Measurements from ENCODE around the gene GRWD1. TPM values are rescaled to one million over a fixed set of nuclear protein-coding genes. Genes with fewer than 3 reads are reported as not detected.

GRWD1 gene
- 10 to 100 TPM; 31.0 to 35.2 TPM for total RNA-seq

GRCh38 chr19:48445606-48446481, at the start of gene GRWD1:
TSS of gene GRWD1 (plus strand) at chr19:48445983. CDS start at chr19:48446006, 23 bp downstream.
- ChIA-PET POLR2A (no interaction called here), CTCF (interaction anchor here (0.7 to 1.0 kb wide), 3 partner anchors 49 to 163 kb away, joined by 3 read pairs; no protein-coding TSS in a partner anchor)
- Mint-ChIP-seq H3K9me3 (no peaks in the 10 kb centered on the region), H3K27ac (peak within 1 kb of the TSS; percentile 96), H3K27me3 (peaks cover 24% of the 10 kb centered on the region), H3K4me1 (peaks cover 34% of the 10 kb centered on the region), H3K36me3 (ENCODE audit: low read depth) (peaks cover 30% of the 10 kb centered on the region), H3K4me3 (peak within 1 kb of the TSS; percentile 88)
- peak; percentile 98 for DNase-seq

GRCh38 chr19:48396016-48396823, 49.6 kb upstream of the GRWD1 start:
- Mint-ChIP-seq H3K27me3 (peaks cover 56% of the 10 kb centered on the region), H3K9me3 (no peaks in the 10 kb centered on the region), H3K36me3 (ENCODE audit: low read depth) (peaks cover 3% of the 10 kb centered on the region), H3K4me1 (peaks cover 40% of the 10 kb centered on the region), H3K4me3 (no peak overlapping the region), H3K27ac (no peak overlapping the region)
- POLR2A ChIA-PET = no interaction called here
- DNase-seq = no peak
- CTCF ChIA-PET = no interaction called here

- H3K4me1 Mint-ChIP-seq = peaks cover 36% of the 10 kb centered on the region
- H3K27me3 Mint-ChIP-seq = peaks cover 56% of the 10 kb centered on the region
- no peak overlapping the region for H3K27ac Mint-ChIP-seq
Measured at GRCh38 chr19:48396824-48397176, 49.0 kb upstream of the GRWD1 start.

GRCh38 chr19:48397263-48398101, 48.3 kb upstream of the GRWD1 start:
- CTCF ChIA-PET = no interaction called here
- Mint-ChIP-seq H3K27ac (peak overlapping the region; percentile 94), H3K4me3 (peak overlapping the region; percentile 77), H3K9me3 (no peaks in the 10 kb centered on the region), H3K27me3 (peaks cover 54% of the 10 kb centered on the region), H3K36me3 (ENCODE audit: low read depth) (peaks cover 3% of the 10 kb centered on the region), H3K4me1 (peaks cover 34% of the 10 kb centered on the region)
- POLR2A ChIA-PET = no interaction called here
- DNase-seq = no peak

More at GRCh38 chr19:48396824-48397176, 49.0 kb upstream of the GRWD1 start:
- DNase-seq = no peak
- POLR2A ChIA-PET = no interaction called here
- peak overlapping the region; percentile 77 for H3K4me3 Mint-ChIP-seq
- CTCF ChIA-PET = no interaction called here
- no peaks in the 10 kb centered on the region for H3K9me3 Mint-ChIP-seq
- H3K36me3 Mint-ChIP-seq (ENCODE audit: low read depth) = peaks cover 3% of the 10 kb centered on the region

- peaks cover 3% of the 10 kb centered on the region for H3K36me3 Mint-ChIP-seq (ENCODE audit: low read depth)
- peak overlapping the region; percentile 94 for H3K27ac Mint-ChIP-seq
- H3K4me3 Mint-ChIP-seq = peak overlapping the region; percentile 77
- H3K27me3 Mint-ChIP-seq = peaks cover 48% of the 10 kb centered on the region
- ChIA-PET CTCF (interaction anchor here (1.0 kb wide), 1 partner anchor 84 kb away, joined by 3 read pairs; no protein-coding TSS in a partner anchor), POLR2A (no interaction called here)
- peaks cover 32% of the 10 kb centered on the region for H3K4me1 Mint-ChIP-seq
- no peak for DNase-seq
- H3K9me3 Mint-ChIP-seq = no peaks in the 10 kb centered on the region
Measured at GRCh38 chr19:48398102-48398374, 47.7 kb upstream of the GRWD1 start.

GRCh38 chr19:48398375-48399235, 47.2 kb upstream of the GRWD1 start:
- H3K27ac Mint-ChIP-seq = peak overlapping the region; percentile 12
- H3K9me3 Mint-ChIP-seq = no peaks in the 10 kb centered on the region
- H3K27me3 Mint-ChIP-seq = peaks cover 45% of the 10 kb centered on the region
- ChIA-PET POLR2A (no interaction called here), CTCF (interaction anchor here (1.0 to 4.9 kb wide), 2 partner anchors 7 to 85 kb away, joined by 3 to 25 read pairs; partner anchors contain the start of gene KDELR1)
- peak overlapping the region; percentile 77 for H3K4me3 Mint-ChIP-seq
- H3K4me1 Mint-ChIP-seq = peaks cover 35% of the 10 kb centered on the region
- peak; percentile 86 for DNase-seq
- peaks cover 3% of the 10 kb centered on the region for H3K36me3 Mint-ChIP-seq (ENCODE audit: low read depth)

- peaks cover 32% of the 10 kb centered on the region for H3K27me3 Mint-ChIP-seq
- H3K4me1 Mint-ChIP-seq = peaks cover 30% of the 10 kb centered on the region
- H3K36me3 Mint-ChIP-seq (ENCODE audit: low read depth) = peaks cover 3% of the 10 kb centered on the region
- ChIA-PET POLR2A (no interaction called here), CTCF (interaction anchor here (0.6 to 4.9 kb wide), 3 partner anchors 9 to 106 kb away, joined by 3 to 25 read pairs (median 3); partner anchors contain the start of gene KDELR1)
- H3K27ac Mint-ChIP-seq = no peak overlapping the region
- H3K4me3 Mint-ChIP-seq = no peak overlapping the region
- DNase-seq = no peak
- H3K9me3 Mint-ChIP-seq = no peaks in the 10 kb centered on the region
Measured at GRCh38 chr19:48400018-48400742, 45.6 kb upstream of the GRWD1 start.

GRCh38 chr19:48401287-48401686, 44.5 kb upstream of the GRWD1 start:
- Mint-ChIP-seq H3K4me1 (peaks cover 30% of the 10 kb centered on the region), H3K27ac (no peak overlapping the region), H3K9me3 (no peaks in the 10 kb centered on the region), H3K27me3 (peaks cover 24% of the 10 kb centered on the region), H3K4me3 (no peak overlapping the region), H3K36me3 (ENCODE audit: low read depth) (peaks cover 3% of the 10 kb centered on the region)
- no peak for DNase-seq
- CTCF ChIA-PET = interaction anchor here (0.8 to 4.9 kb wide), 3 partner anchors 10 to 105 kb away, joined by 3 to 25 read pairs (median 3); partner anchors contain the start of gene KDELR1
- POLR2A ChIA-PET = no interaction called here

GRCh38 chr19:48403606-48404005, 42.2 kb upstream of the GRWD1 start:
- Mint-ChIP-seq H3K4me3 (no peak overlapping the region), H3K27me3 (peaks cover 17% of the 10 kb centered on the region), H3K9me3 (no peaks in the 10 kb centered on the region), H3K4me1 (peaks cover 19% of the 10 kb centered on the region), H3K36me3 (ENCODE audit: low read depth) (peaks cover 3% of the 10 kb centered on the region), H3K27ac (peak overlapping the region; percentile 67)
- ChIA-PET CTCF (interaction anchor here (0.6 to 4.9 kb wide), 6 partner anchors 9 to 48 kb away, joined by 3 to 25 read pairs (median 3); partner anchors contain the start of gene KDELR1), POLR2A (no interaction called here)
- peak; percentile 65 for DNase-seq

- no peaks in the 10 kb centered on the region for H3K36me3 Mint-ChIP-seq (ENCODE audit: low read depth)
- H3K4me3 Mint-ChIP-seq = no peak overlapping the region
- no peak overlapping the region for H3K27ac Mint-ChIP-seq
- no peaks in the 10 kb centered on the region for H3K9me3 Mint-ChIP-seq
- ChIA-PET POLR2A (no interaction called here), CTCF (interaction anchor here (1.0 kb wide), 1 partner anchor 14 kb away, joined by 3 read pairs; the partner anchor contains the start of gene KDELR1)
- peaks cover 8% of the 10 kb centered on the region for H3K4me1 Mint-ChIP-seq
- no peak for DNase-seq
- H3K27me3 Mint-ChIP-seq = peaks cover 20% of the 10 kb centered on the region
Measured at GRCh38 chr19:48405010-48405659, 40.6 kb upstream of the GRWD1 start.

- Mint-ChIP-seq H3K27me3 (peaks cover 20% of the 10 kb centered on the region), H3K9me3 (no peaks in the 10 kb centered on the region), H3K4me1 (peaks cover 5% of the 10 kb centered on the region), H3K27ac (no peak overlapping the region), H3K4me3 (no peak overlapping the region), H3K36me3 (ENCODE audit: low read depth) (no peaks in the 10 kb centered on the region)
- ChIA-PET POLR2A (no interaction called here), CTCF (interaction anchor here (1.0 to 1.3 kb wide), 2 partner anchors 9 to 15 kb away, joined by 3 read pairs; partner anchors contain the start of gene KDELR1)
- no peak for DNase-seq
Measured at GRCh38 chr19:48405850-48406249, 39.9 kb upstream of the GRWD1 start.
